NCI-H187 (cell line): ENCODE data around the gene SPRN.
"Not testable (repeated sequence)": the region's sequence is repeated elsewhere in the genome, so short reads cannot be mapped to it uniquely, and the experiment has no call there.

ENCODE experiments used
- DNase-seq, 2 experiments: peaks; one replicate each; lab custom pipeline; 2025; lab: John Stamatoyannopoulos, UW

The SPRN gene

DNA sequence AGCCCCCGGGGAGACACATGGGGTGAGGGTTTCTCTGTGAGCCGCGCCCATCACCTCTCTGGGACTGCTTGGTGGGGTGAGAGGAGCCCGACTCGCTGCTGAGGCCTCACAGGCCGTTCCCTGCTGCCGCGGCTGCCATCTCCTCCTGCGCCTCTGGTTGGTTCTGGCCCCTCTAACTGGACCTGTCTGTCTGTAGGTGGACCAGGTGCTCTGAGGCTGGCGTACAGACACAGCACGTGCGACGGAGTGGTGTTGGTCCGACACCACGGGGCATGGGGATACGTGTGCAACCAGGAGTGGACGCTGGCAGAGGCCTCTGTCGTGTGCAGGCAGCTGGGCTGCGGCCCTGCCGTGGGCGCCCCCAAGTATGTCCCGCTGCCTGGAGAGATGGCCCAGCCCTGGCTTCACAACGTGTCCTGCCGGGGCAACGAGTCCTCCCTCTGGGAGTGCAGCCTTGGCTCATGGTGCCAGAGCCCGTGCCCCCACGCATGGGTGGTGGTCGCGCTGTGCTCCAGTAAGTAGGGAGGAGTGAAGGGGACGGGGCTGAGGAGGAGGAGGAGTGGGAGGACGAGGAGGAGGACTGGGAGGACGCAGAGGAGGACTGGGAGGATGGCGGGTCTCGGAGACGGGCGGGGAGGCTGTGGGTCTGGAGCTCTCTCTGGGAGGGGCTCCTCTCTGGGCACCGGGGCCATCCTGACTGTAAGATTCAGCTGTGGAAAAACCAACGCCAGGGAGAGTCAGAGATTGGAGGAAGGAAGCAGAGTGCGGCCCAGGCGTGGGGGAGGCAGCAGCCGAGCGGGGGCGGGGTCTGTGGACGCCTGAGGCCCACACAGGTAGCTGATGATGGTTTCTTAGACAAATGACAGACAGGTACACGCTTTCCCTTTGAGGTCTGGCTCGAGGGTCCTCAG, 31.9 kb upstream of the SPRN start:
- no peak for DNase-seq

DNA sequence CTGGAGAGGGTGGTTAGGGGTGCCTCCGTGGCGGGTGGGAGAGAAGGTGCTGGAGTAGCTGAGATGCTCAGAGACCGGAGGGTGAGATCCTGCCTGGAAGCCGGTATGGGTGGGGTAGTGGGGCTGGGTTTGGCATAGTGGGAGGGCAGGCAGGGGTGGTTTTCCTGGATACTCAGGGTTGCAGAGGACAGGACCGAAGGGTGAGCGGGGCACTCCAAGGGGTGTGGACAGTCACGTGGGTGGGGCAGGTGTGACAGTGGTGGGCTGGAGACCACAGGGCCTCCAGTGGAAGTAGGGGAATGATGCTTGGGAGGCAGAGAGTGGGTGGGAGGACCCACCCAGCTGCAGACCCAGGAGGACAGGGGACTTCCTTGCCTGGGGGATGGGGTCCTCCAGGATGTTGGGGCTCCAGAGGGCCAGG, 31.2 kb upstream of the SPRN start:
- no peak for DNase-seq

DNA sequence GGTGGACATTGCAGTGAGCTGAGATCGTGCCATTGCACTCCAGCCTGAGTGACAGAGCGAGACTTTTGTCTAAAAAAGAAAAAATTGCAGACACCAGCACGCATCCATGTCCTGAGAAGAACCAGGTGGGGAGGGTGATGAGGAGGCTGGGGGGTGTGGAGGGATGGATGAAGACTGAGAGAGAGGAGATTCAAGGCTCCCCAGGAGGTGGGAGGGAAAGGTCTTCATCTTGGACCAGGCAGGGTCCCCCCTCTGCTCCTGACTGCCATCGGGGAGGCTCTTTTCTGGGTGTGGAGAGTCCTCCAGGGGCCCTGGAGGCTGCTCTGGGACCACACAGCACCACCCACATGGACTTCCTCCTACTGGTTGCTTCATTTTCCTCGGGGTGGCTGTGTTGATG, 30.8 kb upstream of the SPRN start:
- DNase-seq = no peak

DNA sequence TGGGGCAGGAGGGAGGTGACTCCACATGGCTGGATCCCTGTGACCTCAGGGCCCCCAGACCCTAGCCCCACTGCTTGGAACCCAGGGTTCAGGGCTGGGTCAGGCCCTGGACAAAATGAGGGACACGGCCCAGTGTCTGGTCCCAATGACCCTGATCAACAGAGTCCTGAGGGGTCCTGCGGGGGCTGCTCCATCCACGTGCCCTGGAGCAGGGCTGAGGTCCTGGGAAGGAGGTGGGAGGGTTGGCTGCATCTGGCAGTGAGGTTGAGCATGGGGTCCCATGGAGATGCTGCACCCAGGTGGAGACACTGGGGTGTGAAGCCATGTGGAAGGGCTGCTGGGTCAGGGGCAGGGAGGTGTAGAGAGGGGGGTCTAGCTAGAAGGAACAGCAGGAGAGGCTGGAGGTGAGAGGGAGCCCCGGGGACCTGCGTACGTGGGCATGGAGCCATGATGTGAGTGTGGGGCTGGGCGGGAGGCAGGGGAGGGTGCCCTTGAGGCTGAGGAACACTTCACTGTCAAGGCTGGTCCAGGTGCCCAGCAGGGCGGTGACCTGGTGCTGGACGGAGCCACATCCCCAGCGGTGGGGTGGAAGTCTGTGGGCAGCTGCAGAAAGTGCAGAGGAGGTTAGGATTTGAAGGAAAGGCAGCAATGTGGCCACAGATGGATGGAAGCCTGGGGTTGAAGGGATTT, 29.9 kb upstream of the SPRN start:
- DNase-seq = no peak

DNA sequence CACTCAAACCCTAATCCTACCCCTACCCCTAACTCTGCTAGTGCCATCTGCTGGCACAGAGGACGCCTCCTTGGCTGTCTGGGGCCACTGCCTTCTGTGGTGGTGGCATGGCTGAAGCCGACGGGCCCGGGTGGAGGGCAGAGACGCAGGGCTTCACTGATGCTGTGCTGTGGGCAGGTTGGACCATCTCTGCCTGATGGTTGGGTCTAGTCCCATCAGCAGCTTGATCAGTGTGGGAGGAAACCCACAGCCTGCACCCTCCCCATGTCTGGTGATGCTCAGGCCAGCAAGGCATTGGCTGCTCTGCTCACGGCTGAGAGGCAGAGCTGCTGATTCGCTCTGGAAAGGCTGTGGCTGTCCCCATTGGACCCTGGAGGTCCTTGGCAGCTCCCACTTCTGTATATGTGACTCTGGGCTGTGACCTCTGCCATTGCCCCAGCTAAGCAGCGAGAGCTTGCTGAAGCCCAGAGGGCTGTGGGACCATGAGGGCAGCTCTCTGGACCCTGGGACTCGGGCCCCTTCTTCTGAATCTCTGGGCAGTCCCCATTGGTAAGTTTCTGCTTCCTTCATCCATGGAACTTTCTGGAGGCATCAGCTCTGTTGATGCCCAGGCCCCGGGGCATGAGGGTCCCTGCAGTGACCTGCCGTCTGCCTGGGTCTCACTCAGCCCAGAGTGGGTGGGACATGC, 29.2 kb upstream of the SPRN start, which contains the start of gene SCART1:
SCART1 (plus strand) TSS at position 430 of the 688 bp plus-strand sequence; CDS start at position 483, 53 bp downstream.
- DNase-seq = no peak

- no peak for DNase-seq
These were observed 28.0 kb upstream of the SPRN start for GRCh38 chr10:133452453-133452852.

- no peak for DNase-seq
These were observed 26.9 kb upstream of the SPRN start for GRCh38 chr10:133451346-133451745.

GRCh38 chr10:133448120-133448519, 23.7 kb upstream of the SPRN start:
- DNase-seq = no peak

- no peak for DNase-seq
These were observed 22.6 kb upstream of the SPRN start for GRCh38 chr10:133446979-133447378.

DNA sequence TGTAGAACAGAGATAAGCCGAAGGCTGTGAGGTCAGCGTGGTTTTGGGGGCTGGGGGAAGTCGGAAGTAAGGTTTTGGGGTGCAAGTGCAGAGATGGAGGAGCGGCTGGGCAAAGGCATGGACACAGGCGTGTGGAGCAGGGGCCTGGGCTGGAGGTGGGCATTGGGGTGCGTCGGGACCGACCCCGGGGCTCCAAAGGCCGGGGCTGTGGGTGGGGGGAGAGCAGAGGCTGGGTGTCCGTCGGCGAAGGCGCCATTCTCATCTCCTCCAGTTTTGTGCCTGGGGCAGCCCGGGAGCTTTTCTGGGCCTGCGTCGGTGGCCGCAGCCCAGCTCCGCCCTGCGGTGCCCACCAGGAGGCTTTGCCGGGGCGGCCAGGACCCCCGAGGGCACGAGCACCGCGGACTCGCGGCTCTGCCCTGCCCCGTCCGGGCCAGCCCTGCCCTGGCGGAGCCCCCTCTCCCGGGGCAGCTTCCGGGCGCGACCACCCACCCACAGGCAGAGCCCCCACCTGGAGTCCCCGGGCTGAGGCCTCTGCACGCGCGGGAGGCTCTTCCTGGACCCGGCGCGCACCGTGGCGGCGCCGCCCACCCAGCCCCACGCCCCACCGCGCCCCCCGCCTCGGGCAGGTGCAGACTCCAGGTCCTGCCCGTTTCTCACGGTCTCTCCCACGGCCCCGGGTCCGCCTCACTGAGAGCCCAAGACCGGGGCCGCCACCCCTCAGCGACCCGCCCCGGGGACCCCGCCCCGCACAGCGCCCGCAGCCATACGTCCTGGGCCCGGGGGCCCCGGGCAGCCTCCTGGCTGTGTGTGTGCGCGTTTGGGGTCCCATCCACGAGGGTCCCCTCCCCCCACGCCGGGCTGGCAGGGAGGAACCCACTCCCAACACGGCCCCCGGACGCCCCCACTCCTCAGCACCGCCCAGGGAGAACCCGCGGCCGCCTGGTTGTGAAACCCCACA, 21.6 kb upstream of the SPRN start:
- no peak for DNase-seq

- no peak for DNase-seq
These were observed 20.9 kb upstream of the SPRN start for GRCh38 chr10:133445268-133445732.

GRCh38 chr10:133444342-133445267, 20.2 kb upstream of the SPRN start:
- no peak for DNase-seq

- no peak for DNase-seq
These were observed 18.8 kb upstream of the SPRN start for GRCh38 chr10:133442967-133443924.

DNA sequence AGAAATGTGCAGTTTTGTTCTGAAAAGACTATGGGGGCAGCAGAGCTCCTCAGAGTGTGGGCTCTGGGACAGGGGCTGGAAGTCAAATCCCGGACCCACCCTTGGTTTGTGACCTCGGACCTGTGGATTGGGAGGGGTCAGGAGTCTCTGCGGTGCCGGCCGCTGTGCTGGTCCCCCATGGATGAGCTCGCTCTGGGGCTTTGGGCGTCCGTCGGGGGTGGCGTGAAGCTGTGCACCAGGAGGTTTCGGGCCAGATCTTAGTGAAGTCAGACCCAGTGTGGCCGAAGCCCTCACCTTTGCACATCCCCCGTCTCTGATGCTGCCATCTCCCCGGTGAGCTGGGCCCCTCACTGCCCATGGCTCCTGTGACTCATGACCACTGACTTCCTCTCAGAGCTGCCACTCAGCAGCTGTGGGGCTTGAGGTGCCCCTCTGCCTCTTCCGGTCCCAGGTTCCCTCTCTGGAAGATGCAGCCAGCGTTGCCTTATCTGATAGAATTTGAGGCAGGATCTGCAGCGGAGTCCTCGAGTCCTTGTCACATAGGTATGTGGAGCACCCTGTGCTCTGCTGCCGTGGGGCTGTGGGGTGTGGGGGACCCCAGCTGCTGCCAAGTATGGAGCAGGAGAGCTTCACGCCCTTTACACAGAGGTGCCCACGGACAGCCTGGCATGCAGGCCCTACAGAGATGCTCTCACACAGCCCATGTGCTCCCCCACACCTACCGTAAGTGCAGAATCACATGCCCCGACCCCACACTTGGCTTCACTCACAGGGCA, 18.0 kb upstream of the SPRN start:
- DNase-seq = no peak

DNA sequence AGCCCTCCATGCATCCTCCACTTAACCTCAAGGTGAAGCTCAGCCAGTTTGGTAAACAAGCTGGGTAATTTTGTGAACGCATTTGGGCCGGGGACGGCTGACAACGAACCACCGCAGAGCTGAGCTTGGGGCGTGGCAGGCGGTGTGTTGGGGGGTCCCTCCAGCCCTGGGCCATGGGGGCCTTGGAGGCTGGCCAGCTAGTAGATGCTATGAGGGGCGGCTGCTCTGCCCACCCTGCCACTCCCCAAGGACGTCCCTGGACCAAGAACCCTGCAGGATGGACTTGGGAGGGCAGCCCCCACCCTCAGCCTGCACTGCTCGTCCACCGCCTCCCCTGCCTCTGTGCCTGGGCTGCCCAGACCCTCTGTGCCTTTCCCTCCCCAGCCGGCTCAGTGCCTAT, 17.4 kb upstream of the SPRN start:
- no peak for DNase-seq

- DNase-seq = not testable (repeated sequence)
These were observed 16.9 kb upstream of the SPRN start for GRCh38 chr10:133441356-133441755.

GRCh38 chr10:133440633-133441285, 16.3 kb upstream of the SPRN start:
- no peak for DNase-seq
